Astrocyte (in vitro differentiated cells and primary cell): Measurements from ENCODE around the gene COX4I2.

Experiments used
- EZH2 ChIP-seq: IDR thresholded peaks from 2 replicates; pipeline ENCODE4 v1.6.1; 2012; ENCODE audit warnings: mild to moderate bottlenecking, low read length, inconsistent platforms; ENCODE audit not compliant: insufficient read depth
- TF ChIP-seq, protein P1 (sequence below): IDR thresholded peaks from 2 replicates; pipeline ENCODE4 v1.5.1; 2011; ENCODE audit warnings: low read depth, mild to moderate bottlenecking, inconsistent platforms, low read length, moderate library complexity; ENCODE audit not compliant: insufficient read depth

DNA sequence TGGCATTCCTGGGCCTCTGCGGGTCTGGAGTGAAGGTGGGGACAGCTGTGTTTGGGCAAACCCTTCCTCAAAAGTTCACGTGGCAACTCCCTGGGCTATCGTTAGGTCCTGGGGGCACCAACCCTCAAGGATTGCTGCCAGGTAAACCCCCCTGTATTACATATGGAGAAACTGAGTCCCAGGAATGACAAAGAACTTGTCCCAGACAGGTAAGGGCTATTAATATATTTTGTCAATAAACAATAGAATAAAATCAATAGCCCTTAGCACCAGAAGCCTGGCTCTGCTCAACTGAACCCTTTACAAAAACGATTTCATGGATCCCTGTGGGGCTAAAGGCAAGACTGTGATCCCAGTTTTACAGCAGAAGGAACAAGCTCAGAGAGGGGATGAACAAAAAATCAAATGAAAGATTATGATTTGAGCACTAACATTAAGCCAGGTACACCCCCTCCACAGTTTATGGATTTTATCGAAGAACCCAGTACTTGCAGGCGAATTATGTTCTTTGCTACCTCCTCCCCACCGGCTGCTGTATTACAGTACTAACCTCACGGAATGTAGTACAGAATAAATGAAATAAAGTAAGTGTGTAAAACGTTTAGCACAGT, 30.0 kb upstream of the COX4I2 start:
- TF ChIP-seq, protein P1, sequence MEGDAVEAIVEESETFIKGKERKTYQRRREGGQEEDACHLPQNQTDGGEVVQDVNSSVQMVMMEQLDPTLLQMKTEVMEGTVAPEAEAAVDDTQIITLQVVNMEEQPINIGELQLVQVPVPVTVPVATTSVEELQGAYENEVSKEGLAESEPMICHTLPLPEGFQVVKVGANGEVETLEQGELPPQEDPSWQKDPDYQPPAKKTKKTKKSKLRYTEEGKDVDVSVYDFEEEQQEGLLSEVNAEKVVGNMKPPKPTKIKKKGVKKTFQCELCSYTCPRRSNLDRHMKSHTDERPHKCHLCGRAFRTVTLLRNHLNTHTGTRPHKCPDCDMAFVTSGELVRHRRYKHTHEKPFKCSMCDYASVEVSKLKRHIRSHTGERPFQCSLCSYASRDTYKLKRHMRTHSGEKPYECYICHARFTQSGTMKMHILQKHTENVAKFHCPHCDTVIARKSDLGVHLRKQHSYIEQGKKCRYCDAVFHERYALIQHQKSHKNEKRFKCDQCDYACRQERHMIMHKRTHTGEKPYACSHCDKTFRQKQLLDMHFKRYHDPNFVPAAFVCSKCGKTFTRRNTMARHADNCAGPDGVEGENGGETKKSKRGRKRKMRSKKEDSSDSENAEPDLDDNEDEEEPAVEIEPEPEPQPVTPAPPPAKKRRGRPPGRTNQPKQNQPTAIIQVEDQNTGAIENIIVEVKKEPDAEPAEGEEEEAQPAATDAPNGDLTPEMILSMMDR, result no peak
- no peak for TF ChIP-seq EZH2
